GM12801 (cell line): ENCODE measurements around the gene NHSL2.

Source experiments
- TF ChIP-seq, protein P1 (sequence below): IDR thresholded peaks from one replicate; pipeline ENCODE4 v1.5.1; 2011; ENCODE audit warnings: control low read depth; ENCODE audit not compliant: insufficient read length; ENCODE audit errors: extremely low read depth

The NHSL2 gene

GRCh38 chrX:72040506-72040905 lies 129.9 kb downstream of the NHSL2 start:
- TF ChIP-seq, protein P1, sequence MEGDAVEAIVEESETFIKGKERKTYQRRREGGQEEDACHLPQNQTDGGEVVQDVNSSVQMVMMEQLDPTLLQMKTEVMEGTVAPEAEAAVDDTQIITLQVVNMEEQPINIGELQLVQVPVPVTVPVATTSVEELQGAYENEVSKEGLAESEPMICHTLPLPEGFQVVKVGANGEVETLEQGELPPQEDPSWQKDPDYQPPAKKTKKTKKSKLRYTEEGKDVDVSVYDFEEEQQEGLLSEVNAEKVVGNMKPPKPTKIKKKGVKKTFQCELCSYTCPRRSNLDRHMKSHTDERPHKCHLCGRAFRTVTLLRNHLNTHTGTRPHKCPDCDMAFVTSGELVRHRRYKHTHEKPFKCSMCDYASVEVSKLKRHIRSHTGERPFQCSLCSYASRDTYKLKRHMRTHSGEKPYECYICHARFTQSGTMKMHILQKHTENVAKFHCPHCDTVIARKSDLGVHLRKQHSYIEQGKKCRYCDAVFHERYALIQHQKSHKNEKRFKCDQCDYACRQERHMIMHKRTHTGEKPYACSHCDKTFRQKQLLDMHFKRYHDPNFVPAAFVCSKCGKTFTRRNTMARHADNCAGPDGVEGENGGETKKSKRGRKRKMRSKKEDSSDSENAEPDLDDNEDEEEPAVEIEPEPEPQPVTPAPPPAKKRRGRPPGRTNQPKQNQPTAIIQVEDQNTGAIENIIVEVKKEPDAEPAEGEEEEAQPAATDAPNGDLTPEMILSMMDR: no peak

GRCh38 chrX:72041176-72041575 lies 130.5 kb downstream of the NHSL2 start:
- TF ChIP-seq, protein P1: no peak

GRCh38 chrX:72041871-72042851 lies 131.5 kb downstream of the NHSL2 start:
- TF ChIP-seq, protein P1: no peak

DNA sequence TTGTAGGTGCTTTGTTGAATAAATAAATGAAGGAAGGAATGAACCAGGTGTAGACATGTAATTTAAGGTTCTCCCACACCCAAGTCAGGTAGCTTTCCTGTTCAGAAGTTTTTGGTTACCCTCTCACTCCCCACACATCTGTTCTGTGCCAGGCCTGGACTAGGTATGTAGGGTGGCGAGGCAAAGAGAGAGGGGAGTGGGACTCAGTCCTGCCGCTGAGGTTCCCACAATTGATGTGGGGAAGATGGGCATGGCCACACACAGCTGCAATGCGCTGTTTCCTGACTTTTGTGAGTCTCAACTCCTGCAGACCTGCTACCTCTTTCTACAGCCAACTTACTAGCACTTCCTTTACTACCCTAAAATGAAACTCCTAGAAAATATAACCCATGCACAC lies 132.2 kb downstream of the NHSL2 start:
- TF ChIP-seq, protein P1: no peak

GRCh38 chrX:72043636-72044035 lies 133.0 kb downstream of the NHSL2 start:
- TF ChIP-seq, protein P1: no peak

GRCh38 chrX:72045141-72045540 lies 134.5 kb downstream of the NHSL2 start:
- TF ChIP-seq, protein P1: no peak

DNA sequence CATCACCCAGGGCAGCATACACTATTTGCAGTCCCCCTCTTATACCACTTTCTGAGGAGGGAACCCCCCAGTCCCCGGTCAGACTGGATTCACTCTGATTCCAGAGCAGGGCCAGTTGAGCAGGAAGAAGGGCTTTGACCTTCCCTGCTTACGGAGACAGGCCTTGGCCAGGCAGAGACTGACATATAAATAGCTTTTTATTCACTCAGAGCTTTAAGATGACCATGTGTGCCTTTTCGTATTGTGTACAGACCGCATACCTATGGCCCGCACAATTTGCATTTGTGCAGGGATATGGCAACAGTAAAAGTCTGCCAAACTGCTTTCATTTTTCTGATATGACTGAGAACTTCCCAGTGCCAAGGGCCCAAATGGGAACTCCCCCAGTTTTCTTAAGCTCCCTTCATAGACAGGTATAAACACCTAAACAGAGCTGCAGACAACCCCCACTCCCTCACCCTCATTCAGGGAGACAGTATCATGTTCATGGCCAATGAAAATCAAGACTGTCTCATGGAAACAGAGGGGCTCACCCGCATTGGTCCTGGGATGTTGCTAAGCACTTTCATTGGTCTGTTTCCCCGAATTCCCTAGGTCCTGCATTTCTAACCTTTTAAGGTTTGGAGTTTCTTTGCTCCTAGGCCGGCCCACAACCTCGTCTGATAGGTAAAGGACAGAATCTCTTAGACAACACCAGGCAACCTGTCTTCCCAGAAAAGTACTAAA lies 135.1 kb downstream of the NHSL2 start:
- TF ChIP-seq, protein P1: no peak
